Neural cell (in vitro differentiated cells): ENCODE data around the gene LNPEP. TPM values are rescaled to one million over a fixed set of nuclear protein-coding genes. Genes with fewer than 3 reads are reported as not detected.

ENCODE experiments used
- H2AFZ ChIP-seq: fragments of 200-600, 300-800 bp; sonication (generic), shearing (Covaris generic); 2 replicates; pipeline ENCODE4 v1.6.0; 2014; ENCODE audit warnings: low read depth, mild to moderate bottlenecking, antibody characterized with exemption, low read length, moderate library complexity
- H3F3A ChIP-seq: fragments of 200-600 bp; shearing (Covaris generic); 2 replicates; pipeline ENCODE4 v1.6.1; 2016; ENCODE audit warnings: mild to moderate bottlenecking, moderate library complexity, mixed read lengths, antibody characterized with exemption, low read length; ENCODE audit not compliant: insufficient read depth, poor library complexity, severe bottlenecking
- H3K27ac ChIP-seq: fragments of 200-600, 300-800 bp; sonication (generic), shearing (Covaris generic); 2 replicates; pipeline ENCODE4 v1.5.1; 2014; ENCODE audit warnings: mild to moderate bottlenecking, low read length, moderate library complexity
- H3K27me3 ChIP-seq: fragments of 300-800, 200-600 bp; sonication (generic), shearing (Covaris generic); 2 replicates; pipeline ENCODE4 v1.6.0; 2014; ENCODE audit warnings: mild to moderate bottlenecking, low read depth, low read length, moderate library complexity; ENCODE audit not compliant: insufficient read depth
- H3K36me3 ChIP-seq: fragments of 300-800, 200-600 bp; sonication (generic), shearing (Covaris generic); 2 replicates; pipeline ENCODE4 v1.5.1; 2014; ENCODE audit warnings: mild to moderate bottlenecking, antibody characterized with exemption, low read length, moderate library complexity; ENCODE audit not compliant: insufficient read depth
- H3K4me2 ChIP-seq: fragments of 300-800, 200-600 bp; sonication (generic), shearing (Covaris generic); 2 replicates; pipeline ENCODE4 v1.6.0; 2014; ENCODE audit warnings: mild to moderate bottlenecking, low read length
- H3K4me3 ChIP-seq: fragments of 300-800, 200-600 bp; sonication (generic), shearing (Covaris generic); 2 replicates; pipeline ENCODE4 v1.5.1; 2014; ENCODE audit warnings: mild to moderate bottlenecking, low read length, moderate library complexity
- H3K79me2 ChIP-seq: fragments of 200-600 bp; shearing (Covaris generic); replicated peaks from 2 replicates; pipeline ENCODE4 v1.6.0; 2014; ENCODE audit warnings: mild to moderate bottlenecking, low read length, moderate library complexity; ENCODE audit not compliant: insufficient read depth
- H3K9ac ChIP-seq: fragments of 300-800, 200-600 bp; sonication (generic), shearing (Covaris generic); 2 replicates; pipeline ENCODE4 v1.6.1; 2016; ENCODE audit warnings: mild to moderate bottlenecking, low read length, mixed read lengths
- H3K9me2 ChIP-seq: fragments of 200-600 bp; shearing (Covaris generic); 2 replicates; pipeline ENCODE4 v1.6.1; 2016; ENCODE audit warnings: mild to moderate bottlenecking, low read length, mixed read lengths; ENCODE audit not compliant: insufficient read depth
- H3K9me3 ChIP-seq: fragments of 200-600, 300-800 bp; sonication (generic), shearing (Covaris generic); 2 replicates; pipeline ENCODE4 v1.6.1; 2016; ENCODE audit warnings: mild to moderate bottlenecking, mixed run types, low read length, moderate library complexity, mixed read lengths
- H4K20me1 ChIP-seq: fragments of 200-600 bp; shearing (Covaris generic); 2 replicates; pipeline ENCODE4 v1.6.1; 2016; ENCODE audit warnings: mild to moderate bottlenecking, mixed run types; ENCODE audit not compliant: insufficient read depth
- EP300 ChIP-seq: fragments of 450-650 bp; conservative IDR thresholded peaks from 2 replicates; pipeline ENCODE4 v1.6.1; 2014; ENCODE audit warnings: antibody characterized with exemption, mild to moderate bottlenecking, moderate library complexity; ENCODE audit not compliant: poor library complexity, severe bottlenecking
- EZH2 ChIP-seq: fragments of 200-600, 300-800 bp; shearing (Covaris generic), sonication (generic); IDR thresholded peaks from 2 replicates; pipeline ENCODE4 v1.6.1; 2014; ENCODE audit warnings: antibody characterized with exemption, low read length, borderline replicate concordance, mild to moderate bottlenecking; ENCODE audit not compliant: insufficient read depth, poor library complexity, severe bottlenecking
- MXI1 ChIP-seq: fragments of 450-650 bp; conservative IDR thresholded peaks from 2 replicates; pipeline ENCODE4 v1.6.1; 2014; ENCODE audit warnings: antibody characterized with exemption, mild to moderate bottlenecking; ENCODE audit not compliant: poor library complexity, severe bottlenecking
- POLR2AphosphoS5 ChIP-seq: IDR thresholded peaks from 2 replicates; pipeline ENCODE4 v1.6.1; 2012
- RAD21 ChIP-seq: fragments of 450-650 bp; conservative IDR thresholded peaks from 2 replicates; pipeline ENCODE4 v1.6.1; 2014; ENCODE audit warnings: antibody characterized with exemption, mild to moderate bottlenecking, moderate library complexity
- SMC3 ChIP-seq: fragments of 450-650 bp; conservative IDR thresholded peaks from 2 replicates; pipeline ENCODE4 v1.6.1; 2014; ENCODE audit warnings: antibody characterized with exemption, mild to moderate bottlenecking, moderate library complexity; ENCODE audit not compliant: poor library complexity
- TAF1 ChIP-seq: IDR thresholded peaks from 2 replicates; pipeline ENCODE4 v1.6.1; 2012; ENCODE audit warnings: low read depth
- polyA plus RNA-seq: library from polyadenylated mRNA; depleted of rRNA; stranded (reverse); fragments of >200 nt; gene quantifications from 2 replicates; pipeline ENCODE4 v1.2.3, GENCODE V29; 2014
- TF ChIP-seq, protein P1 (sequence below): fragments of 450-650 bp; IDR thresholded peaks from 2 replicates; pipeline ENCODE4 v1.5.1; 2014; ENCODE audit warnings: antibody characterized with exemption, mild to moderate bottlenecking, moderate library complexity; ENCODE audit not compliant: poor library complexity, severe bottlenecking
- TF ChIP-seq, protein P2 (sequence below): IDR thresholded peaks from 2 replicates; pipeline ENCODE4 v1.6.1; 2012; ENCODE audit warnings: borderline replicate concordance

The LNPEP gene
- polyA plus RNA-seq, 1 donor from 2014 or later = 25.6 TPM

DNA sequence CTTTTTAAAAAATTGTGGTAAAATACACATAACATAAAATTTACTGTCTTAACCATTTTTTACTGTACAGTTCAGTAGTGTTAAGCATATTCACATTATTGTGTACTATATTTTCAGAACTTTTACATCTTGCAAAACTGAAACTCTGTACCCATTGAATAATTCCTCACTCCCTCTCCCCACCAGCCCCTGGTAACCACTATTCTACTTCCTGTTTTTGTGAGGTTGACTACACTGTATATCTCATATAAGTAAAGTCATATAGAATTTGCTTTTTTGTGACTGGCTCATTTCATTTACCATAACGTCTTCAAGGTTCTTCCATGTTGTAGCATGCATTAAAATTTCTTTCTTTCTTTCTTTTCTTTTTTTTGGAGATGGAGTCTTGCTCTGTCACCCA lies 87.0 kb downstream of the LNPEP start:
- no peak overlapping the region for H3K27ac ChIP-seq
- H3K4me2 ChIP-seq = no peak overlapping the region
- no peaks in the 10 kb centered on the region for H3K36me3 ChIP-seq
- no peak overlapping the region for H2AFZ ChIP-seq
- no peak for TF ChIP-seq SMC3
- no peak for TF ChIP-seq RAD21
- no peak for TF ChIP-seq TAF1
- TF ChIP-seq, protein P1, sequence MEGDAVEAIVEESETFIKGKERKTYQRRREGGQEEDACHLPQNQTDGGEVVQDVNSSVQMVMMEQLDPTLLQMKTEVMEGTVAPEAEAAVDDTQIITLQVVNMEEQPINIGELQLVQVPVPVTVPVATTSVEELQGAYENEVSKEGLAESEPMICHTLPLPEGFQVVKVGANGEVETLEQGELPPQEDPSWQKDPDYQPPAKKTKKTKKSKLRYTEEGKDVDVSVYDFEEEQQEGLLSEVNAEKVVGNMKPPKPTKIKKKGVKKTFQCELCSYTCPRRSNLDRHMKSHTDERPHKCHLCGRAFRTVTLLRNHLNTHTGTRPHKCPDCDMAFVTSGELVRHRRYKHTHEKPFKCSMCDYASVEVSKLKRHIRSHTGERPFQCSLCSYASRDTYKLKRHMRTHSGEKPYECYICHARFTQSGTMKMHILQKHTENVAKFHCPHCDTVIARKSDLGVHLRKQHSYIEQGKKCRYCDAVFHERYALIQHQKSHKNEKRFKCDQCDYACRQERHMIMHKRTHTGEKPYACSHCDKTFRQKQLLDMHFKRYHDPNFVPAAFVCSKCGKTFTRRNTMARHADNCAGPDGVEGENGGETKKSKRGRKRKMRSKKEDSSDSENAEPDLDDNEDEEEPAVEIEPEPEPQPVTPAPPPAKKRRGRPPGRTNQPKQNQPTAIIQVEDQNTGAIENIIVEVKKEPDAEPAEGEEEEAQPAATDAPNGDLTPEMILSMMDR = no peak
- TF ChIP-seq MXI1 = no peak
- TF ChIP-seq EZH2 = no peak
- TF ChIP-seq, protein P2, sequence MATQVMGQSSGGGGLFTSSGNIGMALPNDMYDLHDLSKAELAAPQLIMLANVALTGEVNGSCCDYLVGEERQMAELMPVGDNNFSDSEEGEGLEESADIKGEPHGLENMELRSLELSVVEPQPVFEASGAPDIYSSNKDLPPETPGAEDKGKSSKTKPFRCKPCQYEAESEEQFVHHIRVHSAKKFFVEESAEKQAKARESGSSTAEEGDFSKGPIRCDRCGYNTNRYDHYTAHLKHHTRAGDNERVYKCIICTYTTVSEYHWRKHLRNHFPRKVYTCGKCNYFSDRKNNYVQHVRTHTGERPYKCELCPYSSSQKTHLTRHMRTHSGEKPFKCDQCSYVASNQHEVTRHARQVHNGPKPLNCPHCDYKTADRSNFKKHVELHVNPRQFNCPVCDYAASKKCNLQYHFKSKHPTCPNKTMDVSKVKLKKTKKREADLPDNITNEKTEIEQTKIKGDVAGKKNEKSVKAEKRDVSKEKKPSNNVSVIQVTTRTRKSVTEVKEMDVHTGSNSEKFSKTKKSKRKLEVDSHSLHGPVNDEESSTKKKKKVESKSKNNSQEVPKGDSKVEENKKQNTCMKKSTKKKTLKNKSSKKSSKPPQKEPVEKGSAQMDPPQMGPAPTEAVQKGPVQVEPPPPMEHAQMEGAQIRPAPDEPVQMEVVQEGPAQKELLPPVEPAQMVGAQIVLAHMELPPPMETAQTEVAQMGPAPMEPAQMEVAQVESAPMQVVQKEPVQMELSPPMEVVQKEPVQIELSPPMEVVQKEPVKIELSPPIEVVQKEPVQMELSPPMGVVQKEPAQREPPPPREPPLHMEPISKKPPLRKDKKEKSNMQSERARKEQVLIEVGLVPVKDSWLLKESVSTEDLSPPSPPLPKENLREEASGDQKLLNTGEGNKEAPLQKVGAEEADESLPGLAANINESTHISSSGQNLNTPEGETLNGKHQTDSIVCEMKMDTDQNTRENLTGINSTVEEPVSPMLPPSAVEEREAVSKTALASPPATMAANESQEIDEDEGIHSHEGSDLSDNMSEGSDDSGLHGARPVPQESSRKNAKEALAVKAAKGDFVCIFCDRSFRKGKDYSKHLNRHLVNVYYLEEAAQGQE = no peak
- TF ChIP-seq EP300 = no peak
- no peak for TF ChIP-seq POLR2AphosphoS5
- H3F3A ChIP-seq = no peaks in the 10 kb centered on the region
- H4K20me1 ChIP-seq = no peaks in the 10 kb centered on the region
- no peaks in the 10 kb centered on the region for H3K9me2 ChIP-seq
- H3K9me3 ChIP-seq = no peaks in the 10 kb centered on the region
- no peak overlapping the region for H3K4me3 ChIP-seq
- no peak overlapping the region for H3K9ac ChIP-seq
- no peaks in the 10 kb centered on the region for H3K79me2 ChIP-seq
- no peaks in the 10 kb centered on the region for H3K27me3 ChIP-seq

DNA sequence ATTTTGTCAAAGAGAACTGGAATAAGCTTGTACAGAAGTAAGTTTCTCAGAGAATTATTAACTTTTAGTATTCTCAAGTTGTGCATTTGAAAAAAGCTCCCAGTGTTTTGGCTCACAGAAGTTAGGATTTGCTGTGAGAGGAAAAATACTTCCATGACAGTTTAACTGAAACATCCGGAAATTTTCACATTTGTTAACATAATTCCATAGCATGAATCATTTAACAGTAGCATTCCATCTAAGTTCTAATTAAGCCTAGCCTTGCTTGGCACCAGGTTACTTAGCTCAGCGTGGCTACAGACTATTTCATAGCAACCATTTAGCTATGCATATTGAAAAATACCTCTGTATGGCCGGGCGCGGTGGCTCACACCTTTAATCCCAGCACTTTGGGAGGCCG lies 90.8 kb downstream of the LNPEP start:
- no peak overlapping the region for H3K4me2 ChIP-seq
- no peak overlapping the region for H3K9ac ChIP-seq
- no peak overlapping the region for H3K4me3 ChIP-seq
- no peaks in the 10 kb centered on the region for H3K27me3 ChIP-seq
- H3F3A ChIP-seq = no peaks in the 10 kb centered on the region
- H3K9me2 ChIP-seq = no peaks in the 10 kb centered on the region
- H2AFZ ChIP-seq = no peak overlapping the region
- no peaks in the 10 kb centered on the region for H3K79me2 ChIP-seq
- no peak overlapping the region for H3K27ac ChIP-seq
- H3K9me3 ChIP-seq = no peaks in the 10 kb centered on the region
- no peaks in the 10 kb centered on the region for H3K36me3 ChIP-seq
- H4K20me1 ChIP-seq = no peaks in the 10 kb centered on the region
- TF ChIP-seq EZH2 (no peak), RAD21 (no peak), MXI1 (no peak), SMC3 (no peak), POLR2AphosphoS5 (no peak), EP300 (no peak)
- TF ChIP-seq, protein P2 = no peak
